Liver (tissue), 9 donors: ENCODE results near the gene ALDH3B2. TPM values are rescaled to one million over a fixed set of nuclear protein-coding genes. Genes with fewer than 3 reads are reported as not detected.

Experiments used
- DNase-seq: peaks from one replicate; pipeline ENCODE4 v3.0.0-alpha.2; 2017; ENCODE audit warnings: low spot score
- H3K27ac ChIP-seq, 2 donors: one replicate each; pipeline ENCODE4 v1.7.0; 2013; ENCODE audit warnings: inconsistent platforms in 2 of 2, low read length in 2 of 2, control low read depth in 1 of 2, low read depth in 1 of 2, mild to moderate bottlenecking in 1 of 2
- H3K27me3 ChIP-seq, 4 donors: one replicate each; pipeline versions ENCODE4 v1.6.1 to v1.7.0; 2013; ENCODE audit warnings: low read length in 3 of 4, inconsistent platforms in 1 of 4, mild to moderate bottlenecking in 1 of 4, moderate library complexity in 1 of 4; ENCODE audit not compliant: control insufficient read depth in 4 of 4, insufficient read depth in 4 of 4
- H3K36me3 ChIP-seq, 4 donors: one replicate each; pipeline versions ENCODE4 v1.6.1 to v1.7.0; 2013; ENCODE audit warnings: low read length in 3 of 4, mild to moderate bottlenecking in 3 of 4, low read depth in 1 of 4, moderate library complexity in 1 of 4; ENCODE audit not compliant: control insufficient read depth in 4 of 4, insufficient read depth in 3 of 4
- H3K4me1 ChIP-seq, 4 donors: one replicate each; pipeline versions ENCODE4 v1.6.1 to v1.7.0; 2013; ENCODE audit warnings: low read length in 3 of 4, mild to moderate bottlenecking in 3 of 4, moderate library complexity in 1 of 4; ENCODE audit not compliant: control insufficient read depth in 4 of 4, insufficient read depth in 4 of 4
- H3K4me3 ChIP-seq, 3 donors: one replicate each; pipeline versions ENCODE4 v1.6.1 to v1.7.0; 2013; ENCODE audit warnings: low read length in 3 of 3, control low read depth in 1 of 3, low read depth in 1 of 3, mild to moderate bottlenecking in 1 of 3
- H3K9ac ChIP-seq, 2 donors: one replicate each; pipeline ENCODE4 v1.7.0; 2013; ENCODE audit warnings: low read length in 2 of 2, mild to moderate bottlenecking in 2 of 2, moderate library complexity in 2 of 2, control low read depth in 1 of 2, low read depth in 1 of 2
- H3K9me3 ChIP-seq, 4 donors: one replicate each; pipeline versions ENCODE4 v1.6.1 to v1.7.0; 2013; ENCODE audit warnings: low read length in 3 of 4; ENCODE audit not compliant: control insufficient read depth in 4 of 4
- ATF3 ChIP-seq: IDR thresholded peaks from 2 replicates; pipeline ENCODE4 v1.6.1; 2016; ENCODE audit warnings: antibody characterized with exemption
- CTCF ChIP-seq: fragments of 150-350 bp; IDR thresholded peaks from 2 replicates; pipeline ENCODE4 v1.5.1; 2017; ENCODE audit warnings: improper control_type of control experiment, low read depth, low read length; ENCODE audit not compliant: missing input control
- GABPA ChIP-seq, 2 donors: IDR thresholded peaks in 1 of 2; conservative IDR thresholded peaks in 1 of 2; 2 replicates each; pipeline ENCODE4 v1.6.1; 2016; ENCODE audit warnings: antibody characterized with exemption in 2 of 2, mild to moderate bottlenecking in 1 of 2, moderate library complexity in 1 of 2
- NR2F2 ChIP-seq: IDR thresholded peaks from 2 replicates; pipeline ENCODE4 v1.6.1; 2016; ENCODE audit warnings: antibody characterized with exemption
- RAD21 ChIP-seq, 2 donors: IDR thresholded peaks; 2 replicates each; pipeline ENCODE4 v1.6.1; 2016; ENCODE audit warnings: antibody characterized with exemption in 2 of 2, mild to moderate bottlenecking in 2 of 2
- RXRA ChIP-seq, 2 donors: IDR thresholded peaks; 2 replicates each; pipeline ENCODE4 v1.6.1; 2017 to 2018; ENCODE audit warnings: antibody characterized with exemption in 2 of 2, mild to moderate bottlenecking in 1 of 2
- TAF1 ChIP-seq: conservative IDR thresholded peaks from 2 replicates; pipeline ENCODE4 v1.6.1; 2016; ENCODE audit warnings: antibody characterized with exemption, mild to moderate bottlenecking
- YY1 ChIP-seq: IDR thresholded peaks from 2 replicates; pipeline ENCODE4 v1.6.1; 2016; ENCODE audit warnings: antibody characterized with exemption, mild to moderate bottlenecking
- ZBTB33 ChIP-seq: IDR thresholded peaks from 2 replicates; pipeline ENCODE4 v1.6.1; 2016; ENCODE audit warnings: antibody characterized with exemption
- WGBS: extraction: QIAGEN DNeasy Blood & Tissue Kit; methylation state at CpG from one replicate; pipeline ENCODE4 v1.1.7; 2013; 5-methylcytosine and 5-hydroxymethylcytosine counted together
- polyA plus RNA-seq, 2 donors: library from polyadenylated mRNA; stranded (reverse) in 1 of 2; unstranded in 1 of 2; fragments of 200-250 nt in 1 of 2; fragments of >200 nt in 1 of 2; fragmentation: Nextera tagmentation in 1 of 2; extraction: Ambion mirVana in 1 of 2; gene quantifications; one replicate each; pipeline versions ENCODE4 v1.2.1 to v1.2.3, GENCODE V29; 2013 to 2015
- total RNA-seq, 2 donors: library from RNA; depleted of rRNA; stranded (reverse); fragments of >200 nt; gene quantifications; one replicate each; pipeline ENCODE4 v1.2.3, GENCODE V29; 2014
- donor health status: healthy.
- donor health status: healthy.
- donor health status: healthy.
- donor health status: healthy.
- donor health status: healthy.

ALDH3B2 gene
- total and polyA plus RNA-seq, 4 donors, result not detected

- Histone ChIP-seq H3K4me3 (peak within 1 kb of the TSS; percentile 67 to 71 (median 67)), H3K27ac (peak within 1 kb of the TSS; percentile 81 to 93), H3K9ac (peak within 1 kb of the TSS in 1 of 2 donors; percentile 59), H3K27me3 (no peaks in the 10 kb centered on the region), H3K4me1 (peaks cover 13 to 47% (median 37%) of the 10 kb centered on the region in 4 donors), H3K36me3 (peaks cover 0 to 5% (median 2%) of the 10 kb centered on the region in 4 donors), H3K9me3 (no peaks in the 10 kb centered on the region)
- WGBS, result under 1% methylated on average over 102 of the region's 102 CpGs
- DNase-seq, result peak; percentile 83
- TF ChIP-seq YY1, result peak; percentile 19
- TF ChIP-seq NR2F2, result no peak
- peak; percentile 81 for TF ChIP-seq CTCF
- TF ChIP-seq RAD21 (IDR thresholded peaks at IDR 0.05), result peak; percentile 83 to 88
These were observed 44.8 kb downstream of the ALDH3B2 start, which contains the start of gene NUDT8 for GRCh38 chr11:67629386-67630227. NUDT8 (minus strand) TSS chr11:67629937; CDS start chr11:67629911, 26 bp downstream.

GRCh38 chr11:67628710-67629385, 45.6 kb downstream of the ALDH3B2 start:
- WGBS, result 40% methylated on average over 25 of the region's 25 CpGs
- H3K9ac ChIP-seq, result peak overlapping the region in 1 of 2 donors; percentile 59
- peak overlapping the region in 1 of 3 donors; percentile 67 for H3K4me3 ChIP-seq
- no peaks in the 10 kb centered on the region for H3K9me3 ChIP-seq
- H3K27ac ChIP-seq, result peak overlapping the region in 1 of 2 donors; percentile 81
- H3K4me1 ChIP-seq, result peaks cover 13 to 47% (median 37%) of the 10 kb centered on the region in 4 donors
- DNase-seq, result no peak
- H3K27me3 ChIP-seq, result no peaks in the 10 kb centered on the region
- peaks cover 0 to 5% (median 2%) of the 10 kb centered on the region in 4 donors for H3K36me3 ChIP-seq
- no peak for TF ChIP-seq YY1
- TF ChIP-seq GABPA (IDR thresholded peaks at IDR 0.05 in 1 of 2, conservative IDR thresholded peaks at IDR 0.05 in 1 of 2), result no peak
- peak in 1 of 2 donors; percentile 5 for TF ChIP-seq RXRA (IDR thresholded peaks at IDR 0.05)
- no peak for TF ChIP-seq ATF3
- no peak for TF ChIP-seq TAF1
- TF ChIP-seq NR2F2, result no peak

GRCh38 chr11:67627812-67628624, 46.4 kb downstream of the ALDH3B2 start:
- no peak overlapping the region for H3K9ac ChIP-seq
- peaks cover 13 to 42% (median 35%) of the 10 kb centered on the region in 4 donors for H3K4me1 ChIP-seq
- H3K9me3 ChIP-seq, result no peaks in the 10 kb centered on the region
- H3K27me3 ChIP-seq, result no peaks in the 10 kb centered on the region
- WGBS, result 92% methylated on average over 15 of the region's 15 CpGs
- H3K27ac ChIP-seq, result no peak overlapping the region
- H3K4me3 ChIP-seq, result no peak overlapping the region
- TF ChIP-seq ZBTB33 (no peak), CTCF (no peak)
- no peak for DNase-seq
- H3K36me3 ChIP-seq, result peaks cover 0 to 5% (median 2%) of the 10 kb centered on the region in 4 donors
